ENCODE measurements around the gene CCNG2. TPM values are rescaled to one million over a fixed set of nuclear protein-coding genes. Genes with fewer than 3 reads are reported as not detected.
A peak's percentile ranks its signal among the peaks of the same experiment; 100 is the strongest.

CCNG2 gene
- total and polyA plus RNA-seq, 11 donors = 2.4 to 18.7 (median 5.7) TPM

DNA sequence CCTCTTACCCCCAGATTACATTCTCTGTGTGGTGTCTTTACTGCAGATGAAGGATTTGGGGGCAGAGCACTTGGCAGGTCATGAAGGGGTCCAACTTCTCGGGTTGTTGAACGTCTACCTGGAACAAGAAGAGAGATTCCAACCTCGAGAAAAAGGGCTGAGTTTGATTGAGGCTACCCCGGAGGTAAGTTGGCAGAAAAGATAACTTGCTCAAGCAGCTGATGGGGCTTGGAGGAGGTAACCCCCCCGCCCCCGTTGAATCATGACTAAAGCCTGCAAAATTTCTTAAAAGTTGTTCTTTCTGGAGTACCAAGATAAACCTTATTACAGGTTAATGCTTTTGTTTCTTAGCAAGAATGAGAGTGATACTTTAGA lies 1.5 kb downstream of the CCNG2 start:
- DNase-seq = no peak
- TF ChIP-seq, protein P1, sequence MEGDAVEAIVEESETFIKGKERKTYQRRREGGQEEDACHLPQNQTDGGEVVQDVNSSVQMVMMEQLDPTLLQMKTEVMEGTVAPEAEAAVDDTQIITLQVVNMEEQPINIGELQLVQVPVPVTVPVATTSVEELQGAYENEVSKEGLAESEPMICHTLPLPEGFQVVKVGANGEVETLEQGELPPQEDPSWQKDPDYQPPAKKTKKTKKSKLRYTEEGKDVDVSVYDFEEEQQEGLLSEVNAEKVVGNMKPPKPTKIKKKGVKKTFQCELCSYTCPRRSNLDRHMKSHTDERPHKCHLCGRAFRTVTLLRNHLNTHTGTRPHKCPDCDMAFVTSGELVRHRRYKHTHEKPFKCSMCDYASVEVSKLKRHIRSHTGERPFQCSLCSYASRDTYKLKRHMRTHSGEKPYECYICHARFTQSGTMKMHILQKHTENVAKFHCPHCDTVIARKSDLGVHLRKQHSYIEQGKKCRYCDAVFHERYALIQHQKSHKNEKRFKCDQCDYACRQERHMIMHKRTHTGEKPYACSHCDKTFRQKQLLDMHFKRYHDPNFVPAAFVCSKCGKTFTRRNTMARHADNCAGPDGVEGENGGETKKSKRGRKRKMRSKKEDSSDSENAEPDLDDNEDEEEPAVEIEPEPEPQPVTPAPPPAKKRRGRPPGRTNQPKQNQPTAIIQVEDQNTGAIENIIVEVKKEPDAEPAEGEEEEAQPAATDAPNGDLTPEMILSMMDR (IDR thresholded peaks at IDR 0.05) = no peak
- peaks cover 0 to 48% (median 39%) of the 10 kb centered on the region in 9 donors for H3K36me3 ChIP-seq
- H3K4me1 ChIP-seq = peaks cover 0 to 34% (median 7%) of the 10 kb centered on the region in 12 donors
- no peaks in the 10 kb centered on the region for H3K27me3 ChIP-seq
- peak overlapping the region in 11 of 12 donors; percentile 80 to 95 (median 91) for H3K27ac ChIP-seq
- WGBS, 4 donors = 16 to 20% (median 19%) methylated on average over 6 of the region's 6 CpGs
- no peak for ATAC-seq
- intact Hi-C loops (cut with DNase I) = loop anchor here in 9 of 10 donors (5.0 kb wide), 3 partner anchors 61 to 211 kb away; partner anchors contain the start of genes CCNI (in 5 of the 9) and SEPTIN11 (in 1 of the 9)
- H3K4me3 ChIP-seq = peak overlapping the region; percentile 65 to 97 (median 86)
- H3K9me3 ChIP-seq = no peaks in the 10 kb centered on the region

DNA sequence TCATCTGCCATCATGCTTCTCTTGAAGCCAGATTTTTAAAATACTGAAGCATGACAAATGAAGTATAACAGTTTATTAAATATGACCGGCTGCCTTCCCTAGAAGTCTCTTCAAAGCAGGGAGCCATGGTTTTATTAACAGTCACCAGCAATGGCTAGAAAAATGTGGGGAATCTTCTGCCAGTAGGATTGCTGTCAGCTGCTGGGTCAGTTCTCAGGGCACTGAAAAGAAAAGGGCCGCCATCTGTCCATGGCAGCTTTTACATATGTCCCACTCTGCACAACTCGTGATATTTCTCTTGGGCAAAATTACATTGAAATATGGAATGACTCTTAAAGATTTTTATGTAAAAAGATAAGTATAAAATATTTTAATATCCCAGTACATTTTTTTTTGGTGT lies 2.8 kb downstream of the CCNG2 start:
- TF ChIP-seq POLR2A (IDR thresholded peaks at IDR 0.05) = no peak
- TF ChIP-seq, protein P1 (IDR thresholded peaks at IDR 0.05) = no peak
- Histone ChIP-seq H3K27ac (no peak overlapping the region), H3K27me3 (no peaks in the 10 kb centered on the region), H3K4me3 (no peak overlapping the region), H3K36me3 (peaks cover 0 to 61% (median 52%) of the 10 kb centered on the region in 9 donors), H3K9me3 (no peaks in the 10 kb centered on the region), H3K4me1 (peaks cover 0 to 27% (median 7%) of the 10 kb centered on the region in 12 donors)
- no peak for DNase-seq
- WGBS, 4 donors = 66 to 81% (median 73%) methylated on average over 3 of the region's 3 CpGs
- intact Hi-C loops (cut with DNase I) = loop anchor here in 9 of 10 donors (5.0 kb wide), 3 partner anchors 63 to 213 kb away; partner anchors contain the start of genes CCNI (in 5 of the 9) and SEPTIN11 (in 1 of the 9)
- no peak for ATAC-seq

DNA sequence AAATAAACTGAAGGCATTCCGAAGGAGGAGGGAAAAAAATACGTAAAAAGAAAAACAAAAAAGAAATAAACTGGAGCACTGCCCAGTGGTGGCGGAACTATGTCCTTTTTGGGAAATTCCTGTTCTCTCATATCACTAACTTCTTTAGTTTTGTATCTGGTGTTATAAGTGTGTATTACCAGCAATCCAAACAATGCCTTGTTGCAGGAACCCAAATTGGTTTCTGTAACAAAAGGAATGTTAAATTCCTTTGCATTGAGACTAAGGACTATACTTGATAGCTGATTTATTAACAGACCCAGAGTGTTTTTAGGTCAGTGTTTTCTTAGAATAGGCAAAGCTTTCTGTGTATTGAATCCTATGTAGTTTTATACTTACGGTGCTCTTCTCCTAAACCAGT lies 6.6 kb downstream of the CCNG2 start:
- 71 to 79% (median 76%) methylated on average over 4 of the region's 4 CpGs for WGBS, 4 donors
- peaks cover 0 to 13% (median 0%) of the 10 kb centered on the region in 12 donors for H3K4me1 ChIP-seq
- no peak overlapping the region for H3K4me3 ChIP-seq
- H3K36me3 ChIP-seq = peaks cover 0 to 100% (median 87%) of the 10 kb centered on the region in 9 donors
- no peaks in the 10 kb centered on the region for H3K27me3 ChIP-seq
- DNase-seq (no peak), ATAC-seq (no peak)
- H3K9me3 ChIP-seq = no peaks in the 10 kb centered on the region
- H3K27ac ChIP-seq = no peak overlapping the region
- TF ChIP-seq, protein P1 (IDR thresholded peaks at IDR 0.05) = no peak
- TF ChIP-seq POLR2A (IDR thresholded peaks at IDR 0.05) = no peak
- intact Hi-C loops (cut with DNase I) = no loop called here

DNA sequence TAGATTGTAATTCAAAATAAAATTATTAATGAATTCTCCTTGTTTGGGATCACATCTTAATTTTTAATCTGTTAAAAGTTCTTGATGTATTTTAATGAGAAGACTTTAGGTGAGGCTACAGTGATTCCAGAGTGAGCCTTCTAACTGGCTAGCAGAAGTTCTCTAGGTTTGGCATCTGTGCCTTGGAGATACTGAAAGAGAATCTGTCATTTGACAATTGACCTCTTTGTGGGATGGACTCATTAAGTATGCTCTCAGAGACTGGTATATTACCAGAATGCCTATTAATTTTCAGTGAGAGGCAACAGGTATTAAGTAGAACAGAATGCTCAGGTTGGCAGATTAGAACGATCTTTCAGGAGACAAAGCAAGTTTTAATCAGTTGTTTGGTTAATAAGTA lies 10.2 kb downstream of the CCNG2 start:
- intact Hi-C loops (cut with DNase I) = no loop called here
- no peak overlapping the region for H3K27ac ChIP-seq
- WGBS, 4 donors = 73 to 95% (median 87%) methylated on average over 1 of the region's 1 CpG
- ATAC-seq (no peak), DNase-seq (no peak)
- H3K4me3 ChIP-seq = no peak overlapping the region
- peaks cover 0 to 5% (median 0%) of the 10 kb centered on the region in 12 donors for H3K4me1 ChIP-seq
- H3K9me3 ChIP-seq = no peaks in the 10 kb centered on the region
- peaks cover 0 to 88% (median 65%) of the 10 kb centered on the region in 9 donors for H3K36me3 ChIP-seq
- H3K27me3 ChIP-seq = no peaks in the 10 kb centered on the region
- TF ChIP-seq, protein P1 (IDR thresholded peaks at IDR 0.05) = no peak
